GM19468 (cell line): ENCODE results near the gene NOSTRIN.
"Not testable (repeated sequence)": the region's sequence is repeated elsewhere in the genome, so short reads cannot be mapped to it uniquely, and the experiment has no call there.

Source experiments
- ATAC-seq: cut with Tn5 transposase; IDR thresholded peaks from one replicate; pipeline ENCODE4 v1.9.1; 2021; ENCODE audit warnings: mild to moderate bottlenecking, moderate library complexity, moderate number of reproducible peaks; ENCODE audit not compliant: unreplicated experiment; ENCODE audit errors: extremely low read depth

NOSTRIN gene

GRCh38 chr2:168787782-168788376 lies 14.6 kb upstream of the NOSTRIN start:
- no peak for ATAC-seq

GRCh38 chr2:168789776-168790175 lies 12.7 kb upstream of the NOSTRIN start:
- ATAC-seq: no peak

- no peak for ATAC-seq
These were observed 12.1 kb upstream of the NOSTRIN start for GRCh38 chr2:168790226-168790902.

GRCh38 chr2:168791140-168791539 lies 11.3 kb upstream of the NOSTRIN start:
- ATAC-seq: not testable (repeated sequence)

- no peak for ATAC-seq
These were observed 8.8 kb upstream of the NOSTRIN start for GRCh38 chr2:168793596-168793995.

GRCh38 chr2:168794968-168795367 lies 7.5 kb upstream of the NOSTRIN start:
- no peak for ATAC-seq

- no peak for ATAC-seq
These were observed 6.3 kb upstream of the NOSTRIN start for GRCh38 chr2:168796090-168796577.

GRCh38 chr2:168796583-168797285 lies 5.7 kb upstream of the NOSTRIN start:
- ATAC-seq: no peak

GRCh38 chr2:168797286-168797655 lies 5.2 kb upstream of the NOSTRIN start:
- no peak for ATAC-seq

- ATAC-seq: no peak
These were observed 4.2 kb upstream of the NOSTRIN start for GRCh38 chr2:168798076-168798887.

- no peak for ATAC-seq
These were observed 3.5 kb upstream of the NOSTRIN start for GRCh38 chr2:168798888-168799410.

GRCh38 chr2:168801471-168801870 lies 966 bp upstream of the NOSTRIN start:
- no peak for ATAC-seq

- ATAC-seq: no peak
These were observed 655 bp downstream of the NOSTRIN start for GRCh38 chr2:168802859-168803725.

- no peak for ATAC-seq
These were observed 1.8 kb downstream of the NOSTRIN start for GRCh38 chr2:168804214-168804613.

- no peak for ATAC-seq
These were observed 3.2 kb downstream of the NOSTRIN start for GRCh38 chr2:168805615-168806014.

GRCh38 chr2:168809537-168809936 lies 7.1 kb downstream of the NOSTRIN start:
- ATAC-seq: no peak

- no peak for ATAC-seq
These were observed 7.8 kb downstream of the NOSTRIN start for GRCh38 chr2:168810235-168810634.

- ATAC-seq: no peak
These were observed 9.3 kb downstream of the NOSTRIN start for GRCh38 chr2:168811696-168812095.

GRCh38 chr2:168814046-168814445 lies 11.6 kb downstream of the NOSTRIN start:
- no peak for ATAC-seq
